ENCODE results near the gene DUSP7. TPM values are rescaled to one million over a fixed set of nuclear protein-coding genes. Genes with fewer than 3 reads are reported as not detected.
A peak's percentile ranks its signal among the peaks of the same experiment; 100 is the strongest.

Gene DUSP7
- total RNA-seq, 1 donor from 2014 or later: 24.9 TPM

DNA sequence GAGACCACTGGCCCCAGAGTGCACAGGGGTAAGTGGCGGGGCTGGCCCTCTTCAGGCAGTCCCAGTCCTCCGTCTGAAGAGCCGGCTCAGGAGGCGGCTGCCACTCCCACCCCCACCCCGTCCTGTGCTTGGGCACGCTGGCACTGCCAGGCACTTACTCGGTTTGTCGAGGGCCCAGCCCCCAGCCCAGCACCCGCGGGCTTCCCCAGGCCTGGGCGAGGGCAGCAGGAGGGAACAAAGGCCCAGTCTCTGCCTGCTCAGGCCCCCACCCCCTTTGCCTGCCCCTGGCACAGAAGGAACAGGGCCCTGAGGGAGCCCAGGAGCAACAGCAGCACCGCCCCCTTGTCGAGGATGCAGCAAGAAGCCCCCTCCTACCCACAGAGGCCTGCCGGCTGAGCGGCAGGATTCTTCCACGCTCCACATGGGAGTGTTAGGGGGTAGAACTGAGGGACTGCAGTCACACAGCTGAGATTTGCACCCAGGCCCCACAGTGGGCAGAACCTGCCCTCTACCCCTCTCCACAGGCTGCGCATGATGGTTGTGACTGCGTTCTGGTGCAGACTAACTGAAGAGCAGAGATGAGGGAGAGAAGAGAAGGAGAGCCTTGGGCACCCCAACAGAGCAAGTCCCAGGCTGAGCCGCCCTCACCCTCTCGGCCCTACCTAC, 8.9 kb downstream of the DUSP7 start:
- Histone ChIP-seq H3K36me3 (ENCODE audit: insufficient read depth, low read length) (peaks cover 18% of the 10 kb centered on the region), H3K9ac (ENCODE audit: low read length) (peak overlapping the region; percentile 88), H4K20me1 (ENCODE audit: insufficient read depth, low read length) (no peaks in the 10 kb centered on the region), H3K27ac (ENCODE audit: low read depth, low read length) (peak overlapping the region; percentile 99), H2AFZ (ENCODE audit: low read depth, low read length) (no peak overlapping the region), H3K79me2 (ENCODE audit: insufficient read depth, low read length) (peaks cover 45% of the 10 kb centered on the region), H3K4me3 (ENCODE audit: insufficient read depth, low read depth, low read length) (peak overlapping the region; percentile 31), H3K4me1 (ENCODE audit: insufficient read depth, low read length) (peaks cover 46% of the 10 kb centered on the region), H3K9me3 (ENCODE audit: insufficient read depth, low read depth, low read length) (no peaks in the 10 kb centered on the region), H3K4me2 (ENCODE audit: low read length) (peak overlapping the region; percentile 77), H3K27me3 (ENCODE audit: insufficient read depth, low read length) (no peaks in the 10 kb centered on the region)
- peaks cover 32% of the 10 kb centered on the region for H3K4me1 Mint-ChIP-seq (ENCODE audit: low read depth, unreplicated experiment)
- DNase-seq (ENCODE audit: low read depth) (no peak), FAIRE-seq (no peak)
- H3K27me3 Mint-ChIP-seq (ENCODE audit: low read depth, unreplicated experiment): no peaks in the 10 kb centered on the region
- H3K9me3 Mint-ChIP-seq (ENCODE audit: unreplicated experiment): no peaks in the 10 kb centered on the region
- H3K4me3 Mint-ChIP-seq (ENCODE audit: unreplicated experiment): no peak overlapping the region
- TF ChIP-seq, protein P1, sequence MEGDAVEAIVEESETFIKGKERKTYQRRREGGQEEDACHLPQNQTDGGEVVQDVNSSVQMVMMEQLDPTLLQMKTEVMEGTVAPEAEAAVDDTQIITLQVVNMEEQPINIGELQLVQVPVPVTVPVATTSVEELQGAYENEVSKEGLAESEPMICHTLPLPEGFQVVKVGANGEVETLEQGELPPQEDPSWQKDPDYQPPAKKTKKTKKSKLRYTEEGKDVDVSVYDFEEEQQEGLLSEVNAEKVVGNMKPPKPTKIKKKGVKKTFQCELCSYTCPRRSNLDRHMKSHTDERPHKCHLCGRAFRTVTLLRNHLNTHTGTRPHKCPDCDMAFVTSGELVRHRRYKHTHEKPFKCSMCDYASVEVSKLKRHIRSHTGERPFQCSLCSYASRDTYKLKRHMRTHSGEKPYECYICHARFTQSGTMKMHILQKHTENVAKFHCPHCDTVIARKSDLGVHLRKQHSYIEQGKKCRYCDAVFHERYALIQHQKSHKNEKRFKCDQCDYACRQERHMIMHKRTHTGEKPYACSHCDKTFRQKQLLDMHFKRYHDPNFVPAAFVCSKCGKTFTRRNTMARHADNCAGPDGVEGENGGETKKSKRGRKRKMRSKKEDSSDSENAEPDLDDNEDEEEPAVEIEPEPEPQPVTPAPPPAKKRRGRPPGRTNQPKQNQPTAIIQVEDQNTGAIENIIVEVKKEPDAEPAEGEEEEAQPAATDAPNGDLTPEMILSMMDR (IDR thresholded peaks at IDR 0.05; ENCODE audit: insufficient read depth, low read depth, low read length): no peak
- no peak for TF ChIP-seq EZH2 (IDR thresholded peaks at IDR 0.05; ENCODE audit: insufficient read depth, low read length)
- H3K36me3 Mint-ChIP-seq (ENCODE audit: low read depth, unreplicated experiment): peaks cover 6% of the 10 kb centered on the region
- H3K27ac Mint-ChIP-seq (ENCODE audit: unreplicated experiment): peak overlapping the region; percentile 98

DNA sequence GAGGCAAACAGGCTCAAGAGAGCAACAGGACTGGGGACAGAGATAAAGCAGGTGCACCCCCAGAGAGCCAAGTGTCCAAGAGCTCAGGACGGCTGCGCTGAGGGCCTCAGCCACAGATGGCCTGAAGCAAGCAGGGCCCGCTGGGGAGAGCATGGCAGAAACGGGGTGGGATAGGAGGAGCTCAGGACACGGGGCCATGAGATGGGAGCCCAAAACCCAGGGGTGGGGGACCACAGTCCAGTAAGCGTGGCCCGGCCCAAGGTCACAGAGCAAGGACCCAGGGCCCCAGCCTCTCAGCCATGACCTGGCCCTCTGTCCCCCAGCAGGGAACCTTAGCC, 9.5 kb downstream of the DUSP7 start:
- Histone ChIP-seq H3K4me2 (ENCODE audit: low read length) (peak overlapping the region; percentile 77), H3K4me3 (ENCODE audit: insufficient read depth, low read depth, low read length) (peak overlapping the region; percentile 31), H3K27me3 (ENCODE audit: insufficient read depth, low read length) (no peaks in the 10 kb centered on the region), H3K9ac (ENCODE audit: low read length) (peak overlapping the region; percentile 88), H3K9me3 (ENCODE audit: insufficient read depth, low read depth, low read length) (no peaks in the 10 kb centered on the region), H2AFZ (ENCODE audit: low read depth, low read length) (no peak overlapping the region), H3K36me3 (ENCODE audit: insufficient read depth, low read length) (peaks cover 18% of the 10 kb centered on the region), H3K79me2 (ENCODE audit: insufficient read depth, low read length) (peaks cover 39% of the 10 kb centered on the region), H3K27ac (ENCODE audit: low read depth, low read length) (peak overlapping the region; percentile 99), H4K20me1 (ENCODE audit: insufficient read depth, low read length) (no peaks in the 10 kb centered on the region), H3K4me1 (ENCODE audit: insufficient read depth, low read length) (peaks cover 40% of the 10 kb centered on the region)
- DNase-seq (ENCODE audit: low read depth) (no peak), FAIRE-seq (no peak)
- no peaks in the 10 kb centered on the region for H3K9me3 Mint-ChIP-seq (ENCODE audit: unreplicated experiment)
- TF ChIP-seq, protein P1 (IDR thresholded peaks at IDR 0.05; ENCODE audit: insufficient read depth, low read depth, low read length): no peak
- no peak for TF ChIP-seq EZH2 (IDR thresholded peaks at IDR 0.05; ENCODE audit: insufficient read depth, low read length)
- peak overlapping the region; percentile 34 for H3K4me3 Mint-ChIP-seq (ENCODE audit: unreplicated experiment)
- no peaks in the 10 kb centered on the region for H3K27me3 Mint-ChIP-seq (ENCODE audit: low read depth, unreplicated experiment)
- peaks cover 6% of the 10 kb centered on the region for H3K36me3 Mint-ChIP-seq (ENCODE audit: low read depth, unreplicated experiment)
- peak overlapping the region; percentile 98 for H3K27ac Mint-ChIP-seq (ENCODE audit: unreplicated experiment)
- peaks cover 28% of the 10 kb centered on the region for H3K4me1 Mint-ChIP-seq (ENCODE audit: low read depth, unreplicated experiment)
